Panc1 (cell line): ENCODE measurements around the gene WNT5B. TPM values are rescaled to one million over a fixed set of nuclear protein-coding genes. Genes with fewer than 3 reads are reported as not detected.

ENCODE experiments used
- ATAC-seq: fragments of 200-7000 bp; cut with Tn5 transposase; 2 replicates; pipeline ENCODE4 v1.9.1; 2020; ENCODE audit warnings: mild to moderate bottlenecking, moderate library complexity
- BruUV-seq: library from RNA; stranded (reverse); fragments of 400-500 nt; replicated peaks from 2 replicates; lab custom pipeline; 2021; lab: Mats Ljungman, UMichigan
- CTCF ChIA-PET: fragments of 300-600 bp; sonication (Branson Sonifier 250); formaldehyde crosslinking; loops from one replicate; lab custom pipeline; 2022; ENCODE audit warnings: antibody characterized with exemption; lab: Charles Lee
- POLR2A ChIA-PET: fragments of 300-600 bp; sonication (Branson Sonifier 250); formaldehyde crosslinking; loops from one replicate; lab custom pipeline; 2022; ENCODE audit warnings: antibody characterized with exemption; lab: Charles Lee
- DNase-seq: peaks from one replicate; pipeline ENCODE4 v3.0.0-alpha.2; 2010; ENCODE audit warnings: low read depth, low spot score
- H3K27ac ChIP-seq: 2 replicates; pipeline ENCODE4 v1.5.1; 2011; ENCODE audit warnings: mild to moderate bottlenecking, low read length, inconsistent platforms
- H3K27me3 ChIP-seq: fragments of 200-500 bp; sonication (Bioruptor generic); 2 replicates; pipeline ENCODE4 v1.6.0; 2014; ENCODE audit warnings: low read length, inconsistent platforms; ENCODE audit not compliant: control insufficient read depth, insufficient read depth
- H3K36me3 ChIP-seq: fragments of 200-500 bp; sonication (Bioruptor generic); 2 replicates; pipeline ENCODE4 v1.5.1; 2014; ENCODE audit warnings: inconsistent platforms, mild to moderate bottlenecking, low read length, moderate library complexity; ENCODE audit not compliant: control insufficient read depth, insufficient read depth
- H3K4me1 ChIP-seq: 2 replicates; pipeline ENCODE4 v1.5.1; 2011; ENCODE audit warnings: inconsistent platforms, mild to moderate bottlenecking, low read length, moderate library complexity; ENCODE audit not compliant: control insufficient read depth, insufficient read depth
- H3K4me3 ChIP-seq, 2 experiments: 2 replicates each; pipeline ENCODE4 v1.5.1; 2011 to 2012; ENCODE audit warnings: low read depth in 2 of 2, low read length in 2 of 2, mild to moderate bottlenecking in 2 of 2, inconsistent platforms in 1 of 2, moderate library complexity in 1 of 2
- H3K9me3 ChIP-seq: fragments of 200-500 bp; sonication (Bioruptor generic); 2 replicates; pipeline ENCODE4 v1.5.1; 2014; ENCODE audit warnings: low read depth, mild to moderate bottlenecking, inconsistent platforms, low read length, moderate library complexity; ENCODE audit not compliant: control insufficient read depth, insufficient read depth
- CTCF ChIP-seq: fragments of 450-650 bp; IDR thresholded peaks from 2 replicates; pipeline ENCODE4 v1.5.1; 2017; ENCODE audit warnings: mild to moderate bottlenecking
- POLR2AphosphoS5 ChIP-seq: IDR thresholded peaks from 2 replicates; pipeline ENCODE4 v1.6.1; 2012; ENCODE audit warnings: mild to moderate bottlenecking, low read depth, low read length, moderate library complexity
- REST ChIP-seq, 2 experiments: IDR thresholded peaks; 2 replicates each; pipeline ENCODE4 v1.6.1; 2011 to 2012; ENCODE audit warnings: low read depth in 2 of 2, control low read depth in 1 of 2, low read length in 1 of 2, mild to moderate bottlenecking in 1 of 2, moderate library complexity in 1 of 2; ENCODE audit not compliant: insufficient read depth in 1 of 2
- SIN3A ChIP-seq: IDR thresholded peaks from 2 replicates; pipeline ENCODE4 v1.6.1; 2012; ENCODE audit warnings: low read depth, mild to moderate bottlenecking, low read length, moderate library complexity, borderline replicate concordance; ENCODE audit not compliant: insufficient read depth
- TCF7L2 ChIP-seq: IDR thresholded peaks from 2 replicates; pipeline ENCODE4 v1.6.1; 2011; ENCODE audit warnings: mild to moderate bottlenecking, low read depth, low read length, inconsistent platforms
- in situ Hi-C: cut with HindIII; loops from 2 replicates; pipeline ENCODE4 v1.10.0; 2016; ENCODE audit warnings: low sequenced_read_pairs, low pct_unique_long_range_greater_than_20kb
- intact Hi-C: fragments of 100-400 bp; cut with micrococcal nuclease; formaldehyde crosslinking; loops from one replicate; pipeline ENCODE4 v1.10.0; 2022; ENCODE audit not compliant: unreplicated experiment
- total RNA-seq: library from RNA; stranded (reverse); gene quantifications from one replicate; pipeline ENCODE4 v1.2.1, GENCODE V29; 2021; ENCODE audit not compliant: unreplicated experiment

WNT5B gene
- total RNA-seq, 1 experiment from 2014 or later: 36.9 TPM

- H3K36me3 ChIP-seq: no peaks in the 10 kb centered on the region
- in situ Hi-C loops: no loop called here
- ChIA-PET POLR2A (no interaction called here), CTCF (interaction anchor here (0.6 kb wide), 1 partner anchor 151 kb away, joined by 4 read pairs; no protein-coding TSS in a partner anchor)
- H3K27me3 ChIP-seq: no peaks in the 10 kb centered on the region
- no peaks in the 10 kb centered on the region for H3K9me3 ChIP-seq
- intact Hi-C loops: no loop called here
- ATAC-seq (no peak), DNase-seq (no peak)
- no peak overlapping the region for H3K27ac ChIP-seq
- TF ChIP-seq SIN3A (no peak), TCF7L2 (no peak), POLR2AphosphoS5 (no peak), CTCF (no peak), REST (IDR thresholded peaks at IDR 0.05; ENCODE audit: insufficient read depth in 1 of 2, low read depth in 2 of 2, low read length in 1 of 2) (no peak)
- no peaks in the 10 kb centered on the region for H3K4me1 ChIP-seq
- no peak overlapping the region for H3K4me3 ChIP-seq
- no TSS peak for BruUV-seq
Measured at GRCh38 chr12:1638203-1638602, 9.2 kb downstream of the WNT5B start.

- TF ChIP-seq TCF7L2: no peak
- no peak for TF ChIP-seq CTCF
- TF ChIP-seq REST (IDR thresholded peaks at IDR 0.05; ENCODE audit: insufficient read depth in 1 of 2, low read depth in 2 of 2, low read length in 1 of 2): no peak
- TF ChIP-seq POLR2AphosphoS5: no peak
- no peak for TF ChIP-seq SIN3A
- in situ Hi-C loops (no loop called here), intact Hi-C loops (no loop called here)
- ATAC-seq (no peak), DNase-seq (no peak)
- no peaks in the 10 kb centered on the region for H3K36me3 ChIP-seq
- H3K27me3 ChIP-seq: no peaks in the 10 kb centered on the region
- POLR2A ChIA-PET: interaction anchor here (0.6 kb wide), 1 partner anchor 14 kb away, joined by 7 read pairs; no protein-coding TSS in a partner anchor
- H3K27ac ChIP-seq: no peak overlapping the region
- no peaks in the 10 kb centered on the region for H3K4me1 ChIP-seq
- H3K4me3 ChIP-seq: no peak overlapping the region
- H3K9me3 ChIP-seq: no peaks in the 10 kb centered on the region
- CTCF ChIA-PET: interaction anchor here (0.6 kb wide), 1 partner anchor 28 kb away, joined by 8 read pairs; no protein-coding TSS in a partner anchor
- BruUV-seq: no TSS peak
Measured at GRCh38 chr12:1639538-1639937, 10.5 kb downstream of the WNT5B start.
